WTC11 (cell line): ENCODE measurements around the gene PSMC4.

Experiments
- CTCF ChIP-seq: fragments of 200-600 bp; IDR thresholded peaks from 2 replicates; pipeline ENCODE4 v1.8.0; 2022; ENCODE audit warnings: antibody characterized with exemption
- MAX ChIP-seq: sonication (generic); formaldehyde crosslinking; IDR thresholded peaks from 2 replicates; pipeline ENCODE4 v1.8.0; 2022; ENCODE audit warnings: mild to moderate bottlenecking, missing genetic modification reagents
- RORB ChIP-seq: fragments of 250-450 bp; sonication (Bioruptor Pico); IDR thresholded peaks from 2 replicates; pipeline ENCODE4 v1.9.0; 2021; ENCODE audit warnings: mild to moderate bottlenecking
- TCF7 ChIP-seq: sonication (generic); formaldehyde crosslinking; IDR thresholded peaks from 2 replicates; pipeline ENCODE4 v1.8.0; 2022; ENCODE audit warnings: mild to moderate bottlenecking, low read depth, missing genetic modification reagents, moderate library complexity
- TEAD4 ChIP-seq: sonication (generic); formaldehyde crosslinking; IDR thresholded peaks from 2 replicates; pipeline ENCODE4 v1.8.0; 2022; ENCODE audit warnings: mild to moderate bottlenecking, missing genetic modification reagents
- ZNF121 ChIP-seq: sonication (generic); formaldehyde crosslinking; IDR thresholded peaks from 2 replicates; pipeline ENCODE4 v1.8.0; 2023; ENCODE audit warnings: missing genetic modification reagents
- ZNF423 ChIP-seq: fragments of 250-450 bp; sonication (Bioruptor Pico); IDR thresholded peaks from 2 replicates; pipeline ENCODE4 v2.1.2; 2022; ENCODE audit warnings: mild to moderate bottlenecking, moderate library complexity

- TF ChIP-seq MAX (no peak), TEAD4 (CRISPR knock-in tag) (no peak), CTCF (no peak), TCF7 (no peak), ZNF423 (no peak), ZNF121 (CRISPR knock-in tag) (no peak), RORB (CRISPR knock-in tag) (no peak)
Measured at GRCh38 chr19:39969681-39970424, 1.1 kb upstream of the PSMC4 start.
